ENCODE results near the gene MOB3B.
"Not testable (repeated sequence)": the region's sequence is repeated elsewhere in the genome, so short reads cannot be mapped to it uniquely, and the experiment has no call there.

Gene MOB3B

DNA sequence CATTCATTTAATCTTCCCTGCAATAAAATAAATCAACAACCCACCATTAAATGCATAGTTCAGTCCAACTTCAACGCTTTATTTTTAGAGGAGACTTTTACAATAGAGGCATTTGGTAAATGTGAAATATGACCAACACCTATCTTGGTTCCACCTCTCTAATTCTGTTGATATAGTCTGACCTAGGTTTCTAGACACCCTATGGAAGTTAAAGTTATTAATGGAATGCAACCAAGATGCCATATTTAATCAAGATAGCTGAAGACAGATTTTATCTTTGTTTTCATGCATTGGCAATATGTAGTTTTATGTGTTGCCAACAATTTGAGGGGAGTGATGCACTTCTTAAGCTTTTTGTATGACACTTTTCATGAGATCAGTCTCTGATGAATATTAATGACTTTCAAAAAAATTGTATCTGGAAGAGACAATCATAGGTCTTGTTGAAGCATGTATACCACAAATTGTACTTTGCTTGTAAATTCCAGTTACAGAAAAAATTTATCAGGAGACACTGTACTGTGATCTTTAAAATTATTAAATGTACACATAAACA lies 107.3 kb downstream of the MOB3B start:
- TF ChIP-seq, protein P1, sequence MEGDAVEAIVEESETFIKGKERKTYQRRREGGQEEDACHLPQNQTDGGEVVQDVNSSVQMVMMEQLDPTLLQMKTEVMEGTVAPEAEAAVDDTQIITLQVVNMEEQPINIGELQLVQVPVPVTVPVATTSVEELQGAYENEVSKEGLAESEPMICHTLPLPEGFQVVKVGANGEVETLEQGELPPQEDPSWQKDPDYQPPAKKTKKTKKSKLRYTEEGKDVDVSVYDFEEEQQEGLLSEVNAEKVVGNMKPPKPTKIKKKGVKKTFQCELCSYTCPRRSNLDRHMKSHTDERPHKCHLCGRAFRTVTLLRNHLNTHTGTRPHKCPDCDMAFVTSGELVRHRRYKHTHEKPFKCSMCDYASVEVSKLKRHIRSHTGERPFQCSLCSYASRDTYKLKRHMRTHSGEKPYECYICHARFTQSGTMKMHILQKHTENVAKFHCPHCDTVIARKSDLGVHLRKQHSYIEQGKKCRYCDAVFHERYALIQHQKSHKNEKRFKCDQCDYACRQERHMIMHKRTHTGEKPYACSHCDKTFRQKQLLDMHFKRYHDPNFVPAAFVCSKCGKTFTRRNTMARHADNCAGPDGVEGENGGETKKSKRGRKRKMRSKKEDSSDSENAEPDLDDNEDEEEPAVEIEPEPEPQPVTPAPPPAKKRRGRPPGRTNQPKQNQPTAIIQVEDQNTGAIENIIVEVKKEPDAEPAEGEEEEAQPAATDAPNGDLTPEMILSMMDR (IDR thresholded peaks at IDR 0.05; ENCODE audit: low read depth, low read length, missing control alignments), result no peak
- DNase-seq (ENCODE audit: low read depth), result no peak
- no peak overlapping the region for H3K4me3 ChIP-seq (ENCODE audit: low read depth, low read length)

DNA sequence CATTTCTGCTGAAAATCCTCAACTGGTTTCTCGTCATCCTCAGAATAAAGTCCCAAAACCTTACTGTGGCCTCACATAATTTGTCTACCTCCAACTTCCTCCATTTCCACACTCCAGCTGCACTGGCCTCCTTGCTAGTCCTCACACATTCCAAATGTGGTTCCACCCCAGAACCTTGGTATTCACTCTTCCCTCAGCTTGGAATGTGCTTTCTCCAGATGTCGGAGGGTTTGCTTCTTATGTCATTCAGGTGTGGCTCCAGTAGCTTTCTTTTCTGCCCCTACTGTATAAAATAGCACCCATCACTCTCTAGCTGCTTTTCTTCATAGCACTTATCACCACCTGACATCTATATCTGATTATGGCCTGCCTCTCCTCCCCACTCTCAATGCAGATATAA lies 108.0 kb downstream of the MOB3B start:
- TF ChIP-seq, protein P1 (IDR thresholded peaks at IDR 0.05; ENCODE audit: low read depth, low read length, missing control alignments), result no peak
- no peak for DNase-seq (ENCODE audit: low read depth)
- no peak overlapping the region for H3K4me3 ChIP-seq (ENCODE audit: low read depth, low read length)

DNA sequence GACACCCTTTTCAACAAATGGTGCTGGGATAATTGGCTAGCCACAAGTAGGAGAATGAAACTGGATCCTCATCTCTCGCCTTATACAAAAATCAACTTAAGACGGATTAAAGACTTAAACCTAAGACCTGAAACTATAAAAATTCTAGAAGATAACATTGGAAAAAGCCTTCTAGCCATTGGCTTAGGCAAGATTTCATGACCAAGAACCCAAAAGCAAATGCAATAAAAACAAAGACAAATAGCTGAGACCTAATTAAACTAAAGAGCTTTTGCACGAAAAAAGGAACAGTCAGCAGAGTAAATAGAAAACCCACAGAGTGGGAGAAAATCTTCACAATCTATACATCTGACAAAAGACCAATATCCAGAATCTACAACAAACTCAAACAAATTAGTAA lies 110.1 kb downstream of the MOB3B start:
- H3K4me3 ChIP-seq (ENCODE audit: low read depth, low read length); DNase-seq (ENCODE audit: low read depth): not testable (repeated sequence)

DNA sequence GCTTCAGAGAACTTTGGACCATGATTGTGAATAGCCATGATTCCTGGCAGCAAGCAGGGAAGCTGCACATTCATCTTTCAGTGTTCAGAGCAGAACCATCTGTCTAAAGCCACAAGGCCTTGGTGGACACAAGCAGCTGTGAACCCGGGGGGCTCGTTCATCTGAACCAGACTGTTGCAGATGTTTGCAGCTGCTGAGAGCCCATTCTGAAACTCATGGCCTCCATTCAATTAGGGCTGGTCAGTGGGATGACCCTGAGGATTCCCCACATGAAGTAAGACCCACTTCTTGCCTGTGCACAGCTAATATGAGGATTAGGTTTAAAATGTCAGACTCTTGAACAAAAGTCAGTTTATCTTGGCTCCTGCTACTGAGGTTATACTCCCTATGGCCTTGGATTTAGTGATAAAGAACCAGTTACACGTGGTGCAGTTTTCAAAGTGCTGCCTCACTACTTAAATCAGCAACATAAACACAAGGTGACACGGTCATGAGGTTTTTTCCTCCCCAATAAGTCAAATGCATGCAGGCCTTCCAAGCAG lies 115.3 kb downstream of the MOB3B start:
- TF ChIP-seq, protein P1 (IDR thresholded peaks at IDR 0.05; ENCODE audit: low read depth, low read length, missing control alignments), result no peak
- DNase-seq (ENCODE audit: low read depth), result no peak
- no peak overlapping the region for H3K4me3 ChIP-seq (ENCODE audit: low read depth, low read length)

DNA sequence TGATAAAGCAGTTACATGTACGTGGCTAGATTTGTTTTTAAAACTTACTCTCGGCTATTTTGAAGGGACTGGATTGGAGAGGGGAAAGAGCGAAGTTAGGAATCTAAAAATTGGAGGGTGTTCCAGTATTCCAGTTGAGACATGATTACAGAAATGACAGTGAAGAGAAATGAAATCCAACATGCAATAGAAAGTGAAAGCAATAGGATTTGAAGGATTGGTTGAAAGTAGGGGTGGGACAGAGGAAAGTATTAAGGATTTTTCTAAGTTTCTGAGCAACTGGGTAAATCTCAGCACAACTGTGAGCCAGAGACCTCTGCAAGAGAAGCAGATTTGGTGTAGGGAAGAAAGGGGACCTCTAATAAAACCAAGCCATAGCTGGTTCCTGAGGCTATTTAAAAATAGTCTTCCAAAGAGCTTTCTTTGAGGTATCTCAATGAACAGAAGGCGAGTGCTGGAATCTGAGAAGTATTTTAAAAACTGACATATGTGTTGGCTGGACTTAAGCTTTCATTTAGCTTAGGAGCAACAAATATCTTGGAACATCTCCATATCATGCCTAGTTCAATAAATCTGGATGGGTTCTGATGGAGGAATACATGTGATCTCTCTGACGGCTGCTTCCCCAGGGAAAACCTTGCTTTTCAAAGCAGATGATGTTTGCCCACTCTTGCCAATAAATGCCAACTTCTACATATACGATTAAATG lies 115.9 kb downstream of the MOB3B start:
- DNase-seq (ENCODE audit: low read depth), result no peak
- no peak overlapping the region for H3K4me3 ChIP-seq (ENCODE audit: low read depth, low read length)
- TF ChIP-seq, protein P1 (IDR thresholded peaks at IDR 0.05; ENCODE audit: low read depth, low read length, missing control alignments), result no peak

DNA sequence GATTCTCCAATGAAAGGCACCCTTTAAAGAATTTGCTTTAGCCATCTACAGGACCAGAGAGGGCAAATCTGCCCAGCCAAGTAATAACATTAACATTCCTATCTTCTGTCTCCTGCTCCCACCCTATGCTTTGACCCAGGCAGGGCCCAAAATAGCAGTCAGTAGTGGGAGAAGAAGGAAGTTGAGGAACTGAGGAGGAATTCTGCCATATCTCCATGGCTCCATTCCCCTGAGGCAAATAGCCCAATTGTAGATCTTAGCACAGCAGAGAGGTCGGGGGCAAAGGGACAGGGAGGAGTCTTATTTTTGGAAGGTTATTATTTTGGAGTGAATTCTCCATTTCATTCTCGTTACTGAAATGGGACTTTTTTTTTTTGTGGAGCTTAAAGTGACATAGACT lies 116.7 kb downstream of the MOB3B start:
- H3K4me3 ChIP-seq (ENCODE audit: low read depth, low read length), result no peak overlapping the region
- no peak for DNase-seq (ENCODE audit: low read depth)
- TF ChIP-seq, protein P1 (IDR thresholded peaks at IDR 0.05; ENCODE audit: low read depth, low read length, missing control alignments), result no peak

DNA sequence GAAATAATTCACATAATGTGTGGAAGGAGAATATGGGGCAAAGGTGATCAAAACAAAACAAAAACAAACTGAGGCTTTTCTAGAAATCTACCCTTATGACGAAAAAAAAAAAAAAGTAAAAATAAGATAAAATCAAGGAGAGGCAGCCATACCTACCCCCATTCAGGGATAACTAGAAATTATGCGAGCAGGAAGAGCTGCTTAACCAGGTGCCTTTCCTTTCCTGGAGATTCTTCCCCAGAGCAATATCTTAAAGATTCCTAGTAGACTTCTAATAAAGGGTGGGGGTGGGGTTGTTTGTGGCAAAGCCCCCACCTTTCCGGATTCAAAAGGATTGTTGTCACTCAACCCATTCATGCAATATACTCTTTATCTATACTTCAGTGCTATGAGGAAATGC lies 117.5 kb downstream of the MOB3B start:
- no peak overlapping the region for H3K4me3 ChIP-seq (ENCODE audit: low read depth, low read length)
- DNase-seq (ENCODE audit: low read depth), result no peak
- TF ChIP-seq, protein P1 (IDR thresholded peaks at IDR 0.05; ENCODE audit: low read depth, low read length, missing control alignments), result no peak
